H9 (cell line): ENCODE data around the gene BRWD1. TPM values are rescaled to one million over a fixed set of nuclear protein-coding genes. Genes with fewer than 3 reads are reported as not detected.

ENCODE experiments used
- DNase-seq: peaks from one replicate; pipeline ENCODE4 v3.0.0-alpha.2; 2017
- H2AFZ ChIP-seq: one replicate; pipeline ENCODE4 v1.6.1; 2013; ENCODE audit warnings: mild to moderate bottlenecking, low read length, control low read depth, moderate library complexity
- H2AK5ac ChIP-seq: 2 replicates; pipeline ENCODE4 v1.6.1; 2013; ENCODE audit warnings: low read length, control low read depth, mixed read lengths; ENCODE audit not compliant: insufficient read length
- H2BK120ac ChIP-seq: one replicate; pipeline ENCODE4 v1.6.1; 2013; ENCODE audit warnings: low read depth, mild to moderate bottlenecking, low read length, control low read depth, inconsistent platforms; ENCODE audit not compliant: poor library complexity, severe bottlenecking
- H2BK12ac ChIP-seq: 2 replicates; pipeline ENCODE4 v1.6.1; 2013; ENCODE audit warnings: low read length, control low read depth, mixed read lengths, low read depth; ENCODE audit not compliant: insufficient read length
- H2BK15ac ChIP-seq: 2 replicates; pipeline ENCODE4 v1.6.1; 2013; ENCODE audit warnings: low read depth, low read length, control low read depth
- H2BK20ac ChIP-seq: one replicate; pipeline ENCODE4 v1.6.1; 2013; ENCODE audit warnings: low read depth, mild to moderate bottlenecking, low read length, control low read depth, inconsistent platforms; ENCODE audit not compliant: poor library complexity, severe bottlenecking
- H2BK5ac ChIP-seq: 2 replicates; pipeline ENCODE4 v1.6.1; 2013; ENCODE audit warnings: low read length, control low read depth, mixed read lengths; ENCODE audit not compliant: insufficient read length
- H3K14ac ChIP-seq: 2 replicates; pipeline ENCODE4 v1.6.1; 2013; ENCODE audit warnings: low read length, control low read depth; ENCODE audit not compliant: insufficient read depth
- H3K18ac ChIP-seq: 2 replicates; pipeline ENCODE4 v1.6.1; 2013; ENCODE audit warnings: low read depth, mild to moderate bottlenecking, mixed read lengths, low read length, control low read depth; ENCODE audit not compliant: insufficient read length
- H3K23ac ChIP-seq: 2 replicates; pipeline ENCODE4 v1.6.1; 2013; ENCODE audit warnings: low read length, control low read depth, mixed read lengths, low read depth; ENCODE audit not compliant: insufficient read length
- H3K23me2 ChIP-seq: 2 replicates; pipeline ENCODE4 v1.6.1; 2013; ENCODE audit warnings: low read depth, mild to moderate bottlenecking, mixed read lengths, low read length, control low read depth; ENCODE audit not compliant: insufficient read length, poor library complexity, severe bottlenecking
- H3K27ac ChIP-seq: 2 replicates; pipeline ENCODE4 v1.5.1; 2013; ENCODE audit warnings: low read length, control low read depth, mixed read lengths, low read depth; ENCODE audit not compliant: insufficient read length
- H3K27me3 ChIP-seq: 2 replicates; pipeline ENCODE4 v1.6.1; 2013; ENCODE audit warnings: low read length, control low read depth, inconsistent platforms; ENCODE audit not compliant: insufficient read depth
- H3K4ac ChIP-seq: 2 replicates; pipeline ENCODE4 v1.6.1; 2013; ENCODE audit warnings: low read depth, mild to moderate bottlenecking, control low read depth, inconsistent platforms, low read length, moderate library complexity
- H3K4me1 ChIP-seq: 2 replicates; pipeline ENCODE4 v1.6.1; 2013; ENCODE audit warnings: low read length, control low read depth, inconsistent platforms; ENCODE audit not compliant: insufficient read depth
- H3K4me2 ChIP-seq: 2 replicates; pipeline ENCODE4 v1.6.1; 2013; ENCODE audit warnings: low read length, control low read depth, mixed read lengths; ENCODE audit not compliant: insufficient read length, insufficient read depth
- H3K56ac ChIP-seq: 2 replicates; pipeline ENCODE4 v1.6.1; 2013; ENCODE audit warnings: low read depth, mild to moderate bottlenecking, mixed read lengths, low read length, control low read depth; ENCODE audit not compliant: insufficient read length
- H3K79me1 ChIP-seq: 2 replicates; pipeline ENCODE4 v1.6.1; 2013; ENCODE audit warnings: low read depth, mild to moderate bottlenecking, moderate library complexity, low read length, control low read depth, inconsistent platforms; ENCODE audit not compliant: insufficient read depth, poor library complexity, severe bottlenecking
- H3K79me2 ChIP-seq: 2 replicates; pipeline ENCODE4 v1.6.1; 2013; ENCODE audit warnings: low read length, control low read depth, inconsistent platforms; ENCODE audit not compliant: insufficient read depth
- H3K9ac ChIP-seq: 2 replicates; pipeline ENCODE4 v1.6.1; 2013; ENCODE audit warnings: low read length, control low read depth, mixed read lengths; ENCODE audit not compliant: insufficient read length; ENCODE audit errors: extremely low read depth
- H3K9me3 ChIP-seq: one replicate; pipeline ENCODE4 v1.6.1; 2013; ENCODE audit warnings: low read depth, low read length, inconsistent platforms; ENCODE audit not compliant: control insufficient read depth
- H3T11ph ChIP-seq: one replicate; pipeline ENCODE4 v1.6.1; 2013; ENCODE audit warnings: mild to moderate bottlenecking, low read length, control low read depth, inconsistent platforms
- H4K20me1 ChIP-seq: one replicate; pipeline ENCODE4 v1.6.1; 2013; ENCODE audit not compliant: control insufficient read depth, insufficient read length, insufficient read depth
- H4K5ac ChIP-seq: 2 replicates; pipeline ENCODE4 v1.6.1; 2013; ENCODE audit warnings: low read depth, mild to moderate bottlenecking, mixed read lengths, low read length, control low read depth; ENCODE audit not compliant: insufficient read length
- H4K8ac ChIP-seq: replicated peaks from 2 replicates; pipeline ENCODE4 v1.6.1; 2013; ENCODE audit warnings: low read length, control low read depth, mixed read lengths, low read depth; ENCODE audit not compliant: insufficient read length
- H4K91ac ChIP-seq: 2 replicates; pipeline ENCODE4 v1.6.1; 2013; ENCODE audit warnings: low read depth, mild to moderate bottlenecking, moderate library complexity, mixed read lengths, low read length, control low read depth; ENCODE audit not compliant: insufficient read length
- H3K27ac Mint-ChIP-seq, 3 experiments: 2 replicates in 2 of 3; 3 replicates in 1 of 3; pipeline ENCODE4 v1.8.0; 2020 to 2021; ENCODE audit warnings: mixed read lengths in 3 of 3, mild to moderate bottlenecking in 1 of 3, moderate library complexity in 1 of 3
- H3K27me3 Mint-ChIP-seq: 2 replicates; pipeline ENCODE4 v1.8.0; 2021; ENCODE audit warnings: low read depth, mild to moderate bottlenecking, moderate library complexity, mixed read lengths
- H3K36me3 Mint-ChIP-seq, 3 experiments: 2 replicates in 2 of 3; 3 replicates in 1 of 3; pipeline ENCODE4 v1.8.0; 2020 to 2021; ENCODE audit warnings: low read depth in 3 of 3, mixed read lengths in 3 of 3; ENCODE audit not compliant: insufficient read depth in 1 of 3
- H3K4me1 Mint-ChIP-seq, 2 experiments: 2 replicates each; pipeline ENCODE4 v1.8.0; 2020; ENCODE audit warnings: mixed read lengths in 2 of 2
- H3K4me3 Mint-ChIP-seq, 2 experiments: 2 replicates in 1 of 2; 3 replicates in 1 of 2; pipeline ENCODE4 v1.8.0; 2020 to 2021; ENCODE audit warnings: mild to moderate bottlenecking in 2 of 2, mixed read lengths in 2 of 2, moderate library complexity in 1 of 2
- H3K9me3 Mint-ChIP-seq, 2 experiments: 2 replicates in 1 of 2; 3 replicates in 1 of 2; pipeline ENCODE4 v1.8.0; 2020; ENCODE audit warnings: mild to moderate bottlenecking in 2 of 2, mixed read lengths in 2 of 2, moderate library complexity in 1 of 2
- WGBS: extraction: QIAGEN DNeasy Blood & Tissue Kit; methylation state at CpG from one replicate; pipeline ENCODE4 v1.1.7; 2013; ENCODE audit warnings: missing lambda C conversion rate, low lambda C conversion rate, mixed read lengths; ENCODE audit not compliant: insufficient read length; ENCODE audit errors: extremely low coverage; 5-methylcytosine and 5-hydroxymethylcytosine counted together
- total RNA-seq: library from RNA; stranded (reverse); gene quantifications from 2 replicates; pipeline ENCODE4 v1.2.1, GENCODE V29; 2021
- TF ChIP-seq, protein P1 (sequence below): fragments of 200-600 bp; sonication (generic); conservative IDR thresholded peaks from 3 replicates; pipeline ENCODE4 v1.8.0; 2021; ENCODE audit warnings: antibody characterized with exemption, mild to moderate bottlenecking

The BRWD1 gene
- total RNA-seq, 1 experiment from 2014 or later = 48.4 TPM

DNA sequence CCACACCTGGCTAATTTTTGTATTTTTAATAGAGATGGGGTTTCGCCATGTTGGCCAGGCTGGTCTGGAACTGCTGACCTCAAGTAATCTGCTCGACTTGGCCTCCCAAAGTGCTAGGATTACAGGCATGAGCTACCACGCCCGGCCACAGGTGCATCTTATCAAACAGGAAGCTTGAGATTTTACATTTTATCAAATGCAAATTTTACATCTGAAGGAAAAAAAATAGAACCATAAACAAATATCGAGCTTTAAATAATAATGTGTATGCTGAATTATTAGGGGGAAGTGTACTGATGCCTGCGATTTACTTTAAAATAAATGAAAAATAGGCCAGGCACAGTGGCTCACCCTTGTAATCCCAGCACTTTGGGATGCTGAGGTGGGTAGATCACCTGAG lies 16.6 kb upstream of the BRWD1 start:
- Mint-ChIP-seq H3K4me3 (no peak overlapping the region), H3K9me3 (peaks cover 3 to 4% of the 10 kb centered on the region in 2 experiments; a peak in 1 of 5 replicates), H3K36me3 (no peaks in the 10 kb centered on the region), H3K27ac (no peak overlapping the region), H3K4me1 (peaks cover 16 to 21% of the 10 kb centered on the region in 2 experiments), H3K27me3 (no peaks in the 10 kb centered on the region; the same call in 1 of the 2 replicates)
- TF ChIP-seq, protein P1, sequence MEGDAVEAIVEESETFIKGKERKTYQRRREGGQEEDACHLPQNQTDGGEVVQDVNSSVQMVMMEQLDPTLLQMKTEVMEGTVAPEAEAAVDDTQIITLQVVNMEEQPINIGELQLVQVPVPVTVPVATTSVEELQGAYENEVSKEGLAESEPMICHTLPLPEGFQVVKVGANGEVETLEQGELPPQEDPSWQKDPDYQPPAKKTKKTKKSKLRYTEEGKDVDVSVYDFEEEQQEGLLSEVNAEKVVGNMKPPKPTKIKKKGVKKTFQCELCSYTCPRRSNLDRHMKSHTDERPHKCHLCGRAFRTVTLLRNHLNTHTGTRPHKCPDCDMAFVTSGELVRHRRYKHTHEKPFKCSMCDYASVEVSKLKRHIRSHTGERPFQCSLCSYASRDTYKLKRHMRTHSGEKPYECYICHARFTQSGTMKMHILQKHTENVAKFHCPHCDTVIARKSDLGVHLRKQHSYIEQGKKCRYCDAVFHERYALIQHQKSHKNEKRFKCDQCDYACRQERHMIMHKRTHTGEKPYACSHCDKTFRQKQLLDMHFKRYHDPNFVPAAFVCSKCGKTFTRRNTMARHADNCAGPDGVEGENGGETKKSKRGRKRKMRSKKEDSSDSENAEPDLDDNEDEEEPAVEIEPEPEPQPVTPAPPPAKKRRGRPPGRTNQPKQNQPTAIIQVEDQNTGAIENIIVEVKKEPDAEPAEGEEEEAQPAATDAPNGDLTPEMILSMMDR = no peak
- no peak overlapping the region for H2AK5ac ChIP-seq
- H3K23ac ChIP-seq = no peak overlapping the region
- H3T11ph ChIP-seq = no peak overlapping the region
- H2BK20ac ChIP-seq = no peak overlapping the region
- no peak overlapping the region for H4K91ac ChIP-seq
- H3K18ac ChIP-seq = no peak overlapping the region
- WGBS = no CpG with 5 or more reads among the region's 6 CpGs
- H3K79me1 ChIP-seq = no peaks in the 10 kb centered on the region
- H2BK15ac ChIP-seq = no peak overlapping the region
- H2BK12ac ChIP-seq = no peak overlapping the region
- H3K56ac ChIP-seq = no peak overlapping the region
- no peak overlapping the region for H2BK5ac ChIP-seq
- no peak overlapping the region for H3K27ac ChIP-seq
- H3K4ac ChIP-seq = no peak overlapping the region
- no peak overlapping the region for H3K9ac ChIP-seq
- H4K5ac ChIP-seq = no peak overlapping the region
- DNase-seq = no peak
- no peak overlapping the region for H3K14ac ChIP-seq
- no peak overlapping the region for H3K4me2 ChIP-seq
- H3K9me3 ChIP-seq = no peaks in the 10 kb centered on the region
- peaks cover 2% of the 10 kb centered on the region for H4K20me1 ChIP-seq
- H3K23me2 ChIP-seq = no peaks in the 10 kb centered on the region
- no peak overlapping the region for H2BK120ac ChIP-seq
- H4K8ac ChIP-seq = no peak overlapping the region
- no peaks in the 10 kb centered on the region for H3K79me2 ChIP-seq
- no peaks in the 10 kb centered on the region for H3K4me1 ChIP-seq
- no peak overlapping the region for H2AFZ ChIP-seq
- no peaks in the 10 kb centered on the region for H3K27me3 ChIP-seq
